ENCODE data around the gene MICALL2. TPM values are rescaled to one million over a fixed set of nuclear protein-coding genes. Genes with fewer than 3 reads are reported as not detected.

MICALL2 gene
- total RNA-seq, 1 experiment from 2014 or later, result 15.7 TPM

- Mint-ChIP-seq H3K4me1 (no peaks in the 10 kb centered on the region), H3K27me3 (ENCODE audit: low read depth) (no peaks in the 10 kb centered on the region), H3K27ac (no peak overlapping the region), H3K36me3 (peaks cover 11% of the 10 kb centered on the region), H3K9me3 (no peaks in the 10 kb centered on the region), H3K4me3 (no peak overlapping the region)
- no peak for TF ChIP-seq ESRRA (CRISPR knock-in tag; IDR thresholded peaks at IDR 0.05; ENCODE audit: borderline replicate concordance)
- TF ChIP-seq GTF2I (CRISPR knock-in tag; conservative IDR thresholded peaks at IDR 0.05), result no peak
- TF ChIP-seq FOXJ3 (CRISPR knock-in tag; IDR thresholded peaks at IDR 0.05; ENCODE audit: borderline replicate concordance), result no peak
- TF ChIP-seq E2F1 (CRISPR knock-in tag; IDR thresholded peaks at IDR 0.05), result no peak
- TF ChIP-seq MXD4 (CRISPR knock-in tag; IDR thresholded peaks at IDR 0.05; ENCODE audit: borderline replicate concordance), result no peak
- no peak for TF ChIP-seq ZNF512 (CRISPR knock-in tag; IDR thresholded peaks at IDR 0.05; ENCODE audit: borderline replicate concordance)
- no peak for TF ChIP-seq AR (CRISPR knock-in tag; IDR thresholded peaks at IDR 0.05)
- no peak for TF ChIP-seq IRF1 (CRISPR knock-in tag; IDR thresholded peaks at IDR 0.05)
- TF ChIP-seq CREB1 (CRISPR knock-in tag; IDR thresholded peaks at IDR 0.05), result no peak
- ChIA-PET POLR2A (no interaction called here), CTCF (no interaction called here)
- DNase-seq (ENCODE audit: low spot score), result no peak
- no peak for ATAC-seq
Measured at GRCh38 chr7:1483536-1484505, 24.6 kb upstream of the MICALL2 start.

- Mint-ChIP-seq H3K4me3 (no peak overlapping the region), H3K36me3 (peaks cover 4% of the 10 kb centered on the region; the same call in 1 of the 2 replicates), H3K27me3 (ENCODE audit: low read depth) (no peaks in the 10 kb centered on the region), H3K9me3 (no peaks in the 10 kb centered on the region), H3K4me1 (no peaks in the 10 kb centered on the region), H3K27ac (no peak overlapping the region)
- POLR2A ChIA-PET, result no interaction called here
- no peak for ATAC-seq
- DNase-seq (ENCODE audit: low spot score), result no peak
- CTCF ChIA-PET, result no interaction called here
- TF ChIP-seq ERG (CRISPR knock-in tag; IDR thresholded peaks at IDR 0.05) (no peak), JAZF1 (CRISPR knock-in tag; IDR thresholded peaks at IDR 0.05) (no peak), AR (CRISPR knock-in tag; IDR thresholded peaks at IDR 0.05) (no peak), ZNF219 (CRISPR knock-in tag; IDR thresholded peaks at IDR 0.05; ENCODE audit: borderline replicate concordance) (no peak)
Measured at GRCh38 chr7:1483079-1483478, 23.8 kb upstream of the MICALL2 start.
